Measurements from ENCODE around the gene ANKH.

ANKH gene

DNA sequence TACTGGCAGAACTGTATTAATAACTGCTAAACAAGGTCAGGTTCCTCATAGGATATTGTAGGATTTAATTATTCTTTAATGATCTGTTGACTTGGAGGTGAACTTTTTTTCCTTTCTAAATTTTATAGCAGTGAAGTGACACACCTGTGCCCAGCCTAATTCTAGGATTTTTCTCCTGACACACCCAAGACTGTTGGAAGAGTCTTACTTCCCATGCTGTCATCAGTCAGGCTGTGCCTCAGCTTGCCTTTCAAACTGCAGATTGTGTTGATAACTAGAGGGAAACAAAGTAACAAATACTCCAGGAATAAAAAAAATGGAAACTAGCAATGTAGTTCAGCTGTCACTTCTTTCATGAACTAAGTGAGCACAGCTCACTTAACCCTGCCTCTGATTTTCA, 185.1 kb downstream of the ANKH start:
- no peak for DNase-seq (ENCODE audit: low read depth, low spot score)

GRCh38 chr5:14685757-14686156, 185.8 kb downstream of the ANKH start:
- no peak for DNase-seq (ENCODE audit: low read depth, low spot score)

DNA sequence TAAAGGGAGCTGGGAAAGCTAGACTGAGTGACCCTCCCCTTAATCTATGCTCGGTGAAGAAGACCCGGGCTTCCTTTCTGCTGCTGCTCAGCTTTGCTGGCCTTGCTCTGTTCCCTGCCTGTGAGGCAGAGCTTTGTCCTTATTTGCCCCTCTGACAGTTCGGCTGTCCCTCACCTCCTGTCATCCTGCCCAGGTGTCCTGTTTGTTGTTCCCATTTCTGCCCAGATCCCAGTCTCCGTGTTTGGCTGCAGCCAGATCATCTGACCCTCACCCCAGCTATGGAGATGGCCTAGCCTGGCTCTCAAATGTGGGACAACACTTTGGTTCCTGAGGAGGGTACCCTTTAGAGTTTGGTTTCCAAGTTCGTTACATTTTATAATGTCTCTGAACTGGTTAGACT, 186.8 kb downstream of the ANKH start:
- no peak for DNase-seq (ENCODE audit: low read depth, low spot score)

DNA sequence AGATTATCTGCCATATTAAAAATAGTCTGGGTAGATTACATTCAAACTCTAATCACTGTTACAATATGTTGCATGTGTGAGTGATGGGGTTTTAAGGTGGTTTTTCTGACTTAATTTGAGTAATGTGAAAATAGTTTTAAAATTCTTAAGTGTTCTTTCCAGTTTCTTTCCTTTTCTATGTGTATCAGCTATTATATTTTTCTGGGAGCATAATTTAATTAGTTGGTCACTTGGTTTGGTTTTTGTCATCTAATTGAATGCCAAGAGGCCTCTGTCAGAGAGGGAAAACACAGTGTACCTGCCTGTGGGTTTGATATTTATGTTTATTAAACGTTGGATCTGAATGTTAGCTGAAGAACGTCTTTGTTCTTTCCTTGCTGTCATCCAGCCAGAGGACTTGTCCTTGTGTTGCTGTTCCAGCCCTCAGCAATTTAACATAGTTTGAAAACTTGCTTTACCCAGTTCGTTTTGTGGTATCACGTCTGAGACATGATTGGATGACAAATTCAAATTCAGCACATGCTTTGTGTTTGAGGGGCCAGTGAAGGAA, 187.6 kb downstream of the ANKH start:
- DNase-seq (ENCODE audit: low read depth, low spot score): no peak

GRCh38 chr5:14681236-14681752, 190.3 kb downstream of the ANKH start:
- no peak for DNase-seq (ENCODE audit: low read depth, low spot score)

DNA sequence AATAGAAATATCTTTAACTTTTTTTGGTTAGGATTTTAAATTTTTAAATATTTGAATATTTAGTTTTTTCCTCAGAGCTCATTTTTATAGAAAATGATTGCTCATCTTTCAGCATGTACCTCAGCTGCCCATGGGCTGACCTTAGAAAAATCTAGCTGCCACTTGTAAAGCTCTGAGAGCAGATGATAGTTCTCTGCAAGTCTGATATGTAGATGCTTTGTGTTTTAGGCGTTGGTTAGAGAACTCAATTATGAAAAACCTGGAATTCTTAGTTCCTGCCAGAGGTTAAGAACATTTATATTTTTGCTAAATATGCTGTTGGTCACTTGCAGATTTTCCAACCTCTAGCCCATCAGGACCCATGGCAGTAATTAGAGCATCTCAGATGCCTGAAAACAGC, 192.0 kb downstream of the ANKH start:
- DNase-seq (ENCODE audit: low read depth, low spot score): no peak

GRCh38 chr5:14678773-14679334, 192.7 kb downstream of the ANKH start:
- no peak for DNase-seq (ENCODE audit: low read depth, low spot score)

GRCh38 chr5:14676320-14676719, 195.3 kb downstream of the ANKH start:
- no peak for DNase-seq (ENCODE audit: low read depth, low spot score)

- no peak for DNase-seq (ENCODE audit: low read depth, low spot score)
Measured at GRCh38 chr5:14675865-14676300, 195.7 kb downstream of the ANKH start.

- no peak for DNase-seq (ENCODE audit: low read depth, low spot score)
Measured at GRCh38 chr5:14674983-14675854, 196.4 kb downstream of the ANKH start.

DNA sequence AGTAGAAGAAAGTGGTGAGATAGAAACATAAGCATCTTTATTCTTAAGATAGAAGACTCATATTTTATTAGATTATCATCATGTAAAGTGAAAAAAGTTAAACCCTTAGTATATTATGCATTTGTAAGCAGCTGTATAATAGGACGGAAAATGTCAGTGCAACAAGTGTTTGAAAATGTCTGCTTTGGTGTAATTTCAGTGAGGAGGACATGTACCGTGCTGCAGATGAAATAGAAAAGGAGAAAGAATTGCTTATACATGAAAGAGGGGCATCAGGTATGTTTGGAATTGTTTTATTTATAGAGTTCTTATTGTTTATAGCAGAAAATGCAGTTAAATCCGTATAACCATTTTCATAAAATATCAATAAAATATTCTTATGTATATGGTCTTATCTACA, 198.1 kb downstream of the ANKH start:
- no peak for DNase-seq (ENCODE audit: low read depth, low spot score)

DNA sequence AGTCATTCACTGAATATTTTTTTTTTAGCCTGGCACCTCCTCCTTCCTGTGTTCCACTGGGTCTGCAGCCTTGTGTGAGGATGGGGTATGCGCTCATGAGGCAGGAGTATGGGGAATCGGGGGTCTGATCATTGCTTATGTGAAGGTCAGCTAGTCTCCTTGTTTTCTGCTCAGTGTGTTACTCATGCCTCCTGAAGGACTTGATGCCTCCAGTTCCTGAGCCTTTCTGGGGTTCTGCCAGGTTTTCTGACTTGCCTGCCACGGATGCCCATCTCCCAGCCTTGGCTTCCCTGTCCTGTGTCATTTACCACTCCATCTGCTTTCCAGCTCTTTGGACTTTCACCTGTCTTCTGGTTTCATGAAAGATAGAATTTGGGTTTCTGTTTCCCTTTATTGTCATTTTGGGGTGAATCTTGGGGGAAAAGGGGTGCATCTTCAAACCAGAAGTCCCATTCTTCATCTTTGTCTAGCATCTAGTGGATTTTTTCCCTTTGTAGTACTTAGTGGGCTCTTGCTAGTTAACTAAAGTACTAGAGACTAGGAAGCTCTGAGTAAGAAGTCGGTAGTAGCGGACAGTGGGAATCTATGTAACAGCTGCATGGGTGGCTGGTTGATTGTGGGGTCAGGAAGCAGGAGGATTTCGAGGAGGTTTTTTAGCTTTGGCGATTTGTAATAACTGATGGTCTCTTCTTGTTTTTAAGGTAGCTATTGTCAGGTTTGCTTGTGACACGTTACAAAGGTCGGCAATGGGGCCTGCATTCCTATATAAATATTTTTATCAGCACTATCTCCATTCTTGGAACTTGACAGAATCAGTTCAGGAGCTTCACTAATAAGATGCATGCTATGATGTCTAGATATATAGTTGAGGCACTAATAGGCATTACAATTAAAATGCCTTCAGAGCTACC, 198.8 kb downstream of the ANKH start:
- DNase-seq (ENCODE audit: low read depth, low spot score): no peak

- DNase-seq (ENCODE audit: low read depth, low spot score): no peak
Measured at GRCh38 chr5:14672082-14672481, 199.5 kb downstream of the ANKH start.

- DNase-seq (ENCODE audit: low read depth, low spot score): no peak
Measured at GRCh38 chr5:14671414-14671813, 200.2 kb downstream of the ANKH start.

DNA sequence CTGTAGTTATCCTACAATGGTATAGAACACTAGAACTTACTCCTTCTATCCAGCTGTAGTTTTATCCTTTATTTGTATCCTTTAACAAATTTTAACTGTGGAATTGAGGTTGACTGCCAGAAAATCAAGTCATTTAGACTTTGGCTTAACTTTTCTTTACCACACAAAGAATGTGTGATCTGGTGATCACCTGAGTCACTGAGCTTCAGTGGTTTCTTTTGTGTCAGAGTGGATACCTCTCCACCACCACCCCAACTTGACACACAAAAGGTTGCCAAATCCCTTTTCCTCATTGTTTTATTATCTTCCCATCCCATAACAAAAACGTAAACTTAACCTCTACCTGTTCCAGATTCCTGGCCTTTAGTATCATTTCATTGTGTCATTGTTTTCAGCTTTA, 201.6 kb downstream of the ANKH start:
- DNase-seq (ENCODE audit: low read depth, low spot score): no peak

DNA sequence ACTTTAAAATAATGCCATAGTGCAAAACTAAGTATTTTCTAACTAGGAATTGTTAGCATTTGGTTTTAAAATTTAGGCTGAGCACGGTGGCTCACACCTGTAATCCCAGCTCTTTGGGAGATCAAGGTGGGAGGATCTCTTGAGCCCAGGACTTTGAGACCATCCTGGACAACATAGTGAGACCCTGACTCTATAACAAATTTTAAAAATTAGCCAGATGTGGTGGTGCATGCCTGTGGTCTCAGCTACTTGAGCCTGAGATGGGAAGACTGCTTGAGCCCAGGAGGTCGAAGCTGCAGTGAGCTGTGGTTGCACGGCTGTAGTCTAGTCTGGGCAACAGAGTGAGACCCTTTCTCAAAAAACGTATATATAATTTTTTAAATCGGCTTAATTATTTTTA, 202.2 kb downstream of the ANKH start:
- no peak for DNase-seq (ENCODE audit: low read depth, low spot score)

- no peak for DNase-seq (ENCODE audit: low read depth, low spot score)
Measured at GRCh38 chr5:14668181-14668591, 203.4 kb downstream of the ANKH start.

DNA sequence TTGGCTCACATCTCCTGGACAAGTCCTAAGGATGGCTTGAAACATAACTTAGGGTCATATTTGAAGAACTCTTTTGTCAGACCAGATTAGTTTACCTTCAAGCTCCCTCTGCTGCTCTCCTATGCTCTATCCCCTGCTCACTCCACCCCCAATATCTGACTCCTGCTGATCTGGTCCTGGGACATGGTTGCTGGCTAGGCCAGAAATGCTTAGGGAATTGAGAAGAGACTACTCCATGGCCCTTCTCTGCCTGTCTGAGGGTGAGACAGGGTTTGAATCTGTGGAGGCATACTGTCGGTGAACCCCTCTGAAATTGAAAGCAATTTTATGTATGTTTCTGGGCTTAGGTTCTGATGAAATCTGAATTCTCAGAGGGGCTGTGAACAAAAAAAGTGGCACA, 203.8 kb downstream of the ANKH start:
- no peak for DNase-seq (ENCODE audit: low read depth, low spot score)

DNA sequence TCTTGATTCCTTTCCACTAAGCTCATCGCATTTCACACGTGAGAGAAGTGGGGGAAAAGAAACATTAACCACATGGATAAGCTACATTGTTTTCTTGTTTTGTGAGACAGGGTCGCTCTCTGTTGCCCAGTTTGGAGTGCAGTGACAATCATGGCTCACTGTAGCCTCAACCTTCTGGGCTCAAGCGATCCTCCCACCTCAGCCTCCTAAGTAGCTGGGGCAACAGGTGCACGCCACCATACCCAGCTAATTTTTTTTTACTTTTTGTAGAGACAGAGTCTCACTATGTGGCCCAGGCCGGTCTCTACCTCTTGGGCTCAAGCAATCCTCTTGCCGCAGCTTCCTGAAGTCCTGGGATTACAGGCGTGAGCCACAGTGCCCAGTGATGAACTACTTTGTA, 204.3 kb downstream of the ANKH start:
- no peak for DNase-seq (ENCODE audit: low read depth, low spot score)

GRCh38 chr5:14666357-14666756, 205.2 kb downstream of the ANKH start:
- no peak for DNase-seq (ENCODE audit: low read depth, low spot score)

DNA sequence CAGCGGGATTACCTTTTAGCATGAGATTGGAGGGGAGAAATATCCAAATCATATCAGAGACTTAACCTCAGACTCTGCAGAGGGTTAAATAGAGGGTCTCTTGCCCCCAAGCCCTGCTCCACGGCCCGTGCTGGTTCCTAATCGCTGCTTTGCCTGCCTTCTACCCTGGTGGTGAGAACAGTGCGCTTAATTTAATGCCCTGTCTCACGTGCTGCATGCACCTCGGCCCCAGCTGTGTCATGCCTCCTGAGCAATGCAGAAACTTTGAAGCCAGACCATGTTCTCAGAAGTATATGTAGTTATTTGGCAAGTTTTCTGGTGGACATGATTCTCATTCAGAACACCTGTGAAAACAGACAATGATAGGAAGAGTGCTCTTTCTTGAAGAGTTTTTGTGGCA, 205.6 kb downstream of the ANKH start:
- DNase-seq (ENCODE audit: low read depth, low spot score): no peak

All from iPS DF 19.7 (cell line).